Adipocyte (in vitro differentiated cells): ENCODE measurements around the gene COMMD1.
A peak's percentile ranks its signal among the peaks of the same experiment; 100 is the strongest.

Experiments used
- DNase-seq: peaks from one replicate; pipeline ENCODE4 v3.0.0-alpha.2; 2015; ENCODE audit warnings: low read depth
- H3K27me3 ChIP-seq: replicated peaks from 2 replicates; pipeline ENCODE4 v1.7.0; 2013; ENCODE audit warnings: mild to moderate bottlenecking, low read length, moderate library complexity; ENCODE audit not compliant: control insufficient read depth, insufficient read depth
- H3K36me3 ChIP-seq: 2 replicates; pipeline ENCODE4 v1.7.0; 2013; ENCODE audit warnings: low read length, mild to moderate bottlenecking, moderate library complexity; ENCODE audit not compliant: control insufficient read depth, insufficient read depth, severe bottlenecking
- H3K4me1 ChIP-seq: 2 replicates; pipeline ENCODE4 v1.7.0; 2013; ENCODE audit warnings: mild to moderate bottlenecking, low read length, moderate library complexity; ENCODE audit not compliant: control insufficient read depth, insufficient read depth
- H3K4me3 ChIP-seq: 2 replicates; pipeline ENCODE4 v1.7.0; 2013; ENCODE audit warnings: mild to moderate bottlenecking, low read length, moderate library complexity
- H3K9ac ChIP-seq: 2 replicates; pipeline ENCODE4 v1.7.0; 2013; ENCODE audit warnings: mild to moderate bottlenecking, low read length, moderate library complexity
- H3K9me3 ChIP-seq: 2 replicates; pipeline ENCODE4 v1.7.0; 2013; ENCODE audit warnings: mild to moderate bottlenecking, low read length, moderate library complexity; ENCODE audit not compliant: control insufficient read depth

The COMMD1 gene

DNA sequence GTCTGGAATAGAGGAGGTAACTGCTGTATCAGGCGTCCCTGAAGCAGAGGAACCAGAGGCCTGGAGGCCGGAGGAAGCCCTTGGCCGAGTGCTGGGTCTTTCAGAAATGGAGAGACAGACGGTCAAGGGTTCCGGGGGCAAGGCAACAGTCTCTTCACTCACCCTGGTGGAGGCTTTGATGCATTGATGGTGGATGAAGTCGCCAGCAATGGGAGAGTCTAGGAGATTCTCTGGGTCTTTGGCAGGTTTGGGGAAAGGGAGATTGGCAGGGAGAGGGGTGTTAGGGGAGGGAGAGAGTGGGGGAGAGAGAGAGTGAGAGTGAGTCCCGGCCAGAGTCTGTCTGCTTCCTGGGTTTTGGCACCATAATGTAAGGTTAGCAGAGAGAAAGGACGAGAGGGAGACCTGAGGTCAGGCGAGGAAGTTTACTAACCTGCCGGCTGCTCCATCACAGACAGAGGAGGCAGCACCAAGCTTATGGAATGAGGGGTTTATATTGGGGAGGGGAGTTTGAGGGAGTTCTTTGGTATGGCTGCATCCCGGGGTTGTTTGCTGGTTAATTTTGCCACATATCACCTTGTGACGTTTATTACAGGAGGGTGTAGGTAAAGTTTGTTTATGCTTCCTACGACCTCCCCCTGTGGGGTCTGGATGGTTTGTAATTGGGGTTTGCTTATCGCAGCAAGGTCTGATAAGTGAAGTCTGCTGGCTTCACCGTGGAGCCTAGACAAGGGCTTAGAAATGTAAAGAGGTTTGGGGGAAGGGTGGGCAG is 19.6 kb downstream of the COMMD1 start:
- DNase-seq = no peak
- Histone ChIP-seq H3K36me3 (no peaks in the 10 kb centered on the region), H3K9me3 (no peaks in the 10 kb centered on the region), H3K4me3 (no peak overlapping the region), H3K9ac (no peak overlapping the region), H3K4me1 (peaks cover 3% of the 10 kb centered on the region), H3K27me3 (no peaks in the 10 kb centered on the region)

DNA sequence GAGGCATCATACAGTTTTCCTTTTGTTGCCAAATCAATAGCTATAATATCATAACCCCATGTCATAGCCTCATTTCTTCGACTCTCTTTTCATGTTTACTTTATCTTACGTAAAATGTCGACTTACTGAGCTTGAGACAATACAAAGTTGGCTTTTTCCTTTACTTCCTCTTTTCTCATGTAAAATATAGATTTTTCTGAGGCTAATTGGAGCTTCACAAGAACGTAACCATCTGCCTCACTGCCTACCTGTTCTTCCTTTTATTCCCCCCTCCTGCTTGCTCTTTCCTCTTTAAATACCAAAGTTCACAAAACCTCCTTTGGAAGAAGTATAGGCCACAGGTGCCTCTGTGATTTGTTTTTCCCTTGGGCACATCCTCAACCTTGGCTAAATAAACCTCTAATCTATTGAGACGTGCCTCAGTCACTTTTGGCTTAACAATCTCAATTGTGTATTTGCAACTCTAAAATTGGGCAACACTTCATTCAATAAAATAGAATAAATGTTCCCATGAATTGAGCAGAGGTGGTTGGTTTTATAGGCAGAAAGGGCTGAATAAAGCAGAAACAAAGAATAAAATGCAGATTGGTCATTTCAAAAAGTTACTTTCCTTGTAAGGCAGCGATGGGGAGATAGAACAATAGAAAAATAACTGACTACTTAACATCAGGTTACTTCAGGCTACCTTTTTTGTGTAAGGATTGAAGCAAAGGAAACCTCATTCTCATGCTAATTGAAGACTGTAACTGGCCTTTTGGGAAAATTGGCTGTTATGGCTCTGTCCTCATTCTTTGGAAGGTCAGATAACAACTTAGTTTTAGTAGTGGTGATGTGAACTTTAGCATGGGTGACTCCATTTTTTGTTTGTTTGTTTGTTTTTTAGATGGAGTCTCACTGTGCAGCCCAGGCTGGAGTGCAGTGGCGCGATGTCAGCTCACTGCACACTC is 21.3 kb downstream of the COMMD1 start:
- no peaks in the 10 kb centered on the region for H3K9me3 ChIP-seq
- no peak overlapping the region for H3K4me3 ChIP-seq
- peaks cover 3% of the 10 kb centered on the region for H3K4me1 ChIP-seq
- no peak for DNase-seq
- H3K36me3 ChIP-seq = no peaks in the 10 kb centered on the region
- H3K27me3 ChIP-seq = no peaks in the 10 kb centered on the region
- H3K9ac ChIP-seq = no peak overlapping the region

DNA sequence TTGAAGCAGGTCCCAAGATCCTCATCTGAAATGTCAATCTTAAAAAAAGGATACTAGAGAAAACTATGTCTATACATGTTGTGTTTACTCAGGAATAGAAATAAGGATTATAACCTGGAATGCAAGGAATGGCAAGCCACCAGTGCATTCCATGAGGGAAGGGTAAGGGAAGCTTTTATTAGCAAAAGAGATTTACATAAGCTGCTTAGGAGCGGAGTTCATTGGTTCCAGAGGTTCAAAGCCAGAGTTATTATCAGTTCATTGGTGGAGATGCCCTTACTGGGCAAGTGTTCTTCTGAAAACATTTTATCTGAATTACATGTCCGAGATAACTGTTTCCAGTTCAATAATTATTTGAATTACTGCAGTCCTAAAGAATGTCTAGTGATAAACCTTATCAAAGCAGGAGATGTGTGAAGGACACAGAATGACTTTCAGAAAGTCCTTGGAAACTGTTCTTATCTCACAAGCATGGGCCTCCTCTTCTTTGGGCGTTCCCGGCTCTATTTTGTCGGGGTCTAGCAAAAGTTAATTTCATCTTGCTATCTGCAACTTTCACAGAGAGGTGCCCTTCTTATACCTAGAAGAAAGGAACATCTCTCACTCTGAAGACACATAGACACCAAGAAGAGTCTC is 23.5 kb downstream of the COMMD1 start:
- peak; percentile 24 for DNase-seq
- Histone ChIP-seq H3K36me3 (no peaks in the 10 kb centered on the region), H3K4me1 (no peaks in the 10 kb centered on the region)

DNA sequence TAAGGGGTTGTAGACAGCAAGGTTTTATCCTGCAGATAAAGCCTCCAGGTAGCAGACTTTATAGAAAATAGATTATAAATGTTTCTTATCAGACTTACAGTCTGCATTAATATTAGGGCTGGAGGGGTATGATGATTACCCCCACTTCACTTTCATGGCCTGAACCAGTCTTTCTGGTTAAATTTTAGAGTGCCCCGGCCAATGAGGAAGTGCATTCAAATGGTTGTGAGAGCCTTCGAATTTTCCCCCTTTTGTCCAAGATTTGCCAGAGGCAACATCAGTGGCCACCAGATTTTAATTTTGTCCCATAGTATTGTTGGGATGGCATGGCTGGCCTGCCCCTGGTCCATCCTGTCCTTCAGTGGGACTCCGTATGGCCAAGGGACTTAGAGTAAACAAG is 31.6 kb downstream of the COMMD1 start:
- DNase-seq = no peak
- Histone ChIP-seq H3K27me3 (no peaks in the 10 kb centered on the region), H3K4me3 (no peak overlapping the region), H3K9ac (no peak overlapping the region), H3K9me3 (no peaks in the 10 kb centered on the region), H3K4me1 (no peaks in the 10 kb centered on the region), H3K36me3 (no peaks in the 10 kb centered on the region)

More for the DNA sequence above, 23.5 kb downstream of the COMMD1 start:
- Histone ChIP-seq H3K9ac (no peak overlapping the region), H3K9me3 (no peaks in the 10 kb centered on the region), H3K27me3 (no peaks in the 10 kb centered on the region), H3K4me3 (no peak overlapping the region)

- DNase-seq = no peak
- H3K27me3 ChIP-seq = no peaks in the 10 kb centered on the region
- no peaks in the 10 kb centered on the region for H3K9me3 ChIP-seq
- no peak overlapping the region for H3K9ac ChIP-seq
- H3K4me3 ChIP-seq = no peak overlapping the region
- peaks cover 1% of the 10 kb centered on the region for H3K4me1 ChIP-seq
- no peaks in the 10 kb centered on the region for H3K36me3 ChIP-seq
Observed at GRCh38 chr2:61937886-61938285, 32.4 kb downstream of the COMMD1 start.

DNA sequence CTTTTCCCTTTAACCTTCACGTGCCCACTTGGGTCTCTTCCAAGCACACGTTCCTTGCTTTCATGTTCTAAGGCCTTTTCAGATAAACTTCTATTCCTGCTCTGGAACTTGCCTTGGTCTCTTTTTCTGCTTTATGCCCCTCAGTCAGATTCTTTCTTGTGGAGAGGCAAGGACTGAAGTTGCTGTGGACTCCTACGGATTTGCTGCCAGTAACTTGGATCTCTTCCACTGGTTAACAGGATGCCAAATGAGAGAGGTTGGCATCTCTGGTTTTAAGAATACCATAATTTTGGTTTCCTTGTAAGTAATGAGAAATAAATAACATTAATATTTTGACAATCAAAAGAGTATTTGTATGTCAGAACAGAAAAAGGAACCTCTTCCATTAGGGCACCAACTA is 33.0 kb downstream of the COMMD1 start:
- DNase-seq = no peak
- no peak overlapping the region for H3K4me3 ChIP-seq
- H3K4me1 ChIP-seq = peaks cover 5% of the 10 kb centered on the region
- no peaks in the 10 kb centered on the region for H3K9me3 ChIP-seq
- H3K36me3 ChIP-seq = no peaks in the 10 kb centered on the region
- H3K27me3 ChIP-seq = no peaks in the 10 kb centered on the region
- no peak overlapping the region for H3K9ac ChIP-seq

DNA sequence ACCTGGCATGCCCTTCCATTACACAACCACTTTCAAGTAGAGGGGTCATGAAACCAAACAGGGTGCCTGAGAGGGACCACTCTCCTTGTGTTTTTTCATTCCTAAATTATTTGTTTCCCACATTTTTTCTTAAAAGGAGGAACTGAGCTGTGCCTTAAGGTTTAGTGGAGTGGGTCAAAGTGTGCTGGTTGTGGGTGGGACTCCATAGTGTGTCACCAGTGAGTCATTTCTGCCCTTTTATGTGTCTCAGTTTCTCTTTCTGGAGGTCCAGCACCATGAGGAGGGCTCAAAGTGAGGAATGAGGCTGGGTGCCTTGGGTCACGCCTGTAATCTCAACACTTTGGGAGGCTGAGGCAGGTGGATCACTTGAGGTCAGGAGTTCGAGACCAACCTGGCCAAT is 37.8 kb downstream of the COMMD1 start:
- no peak for DNase-seq
- H3K36me3 ChIP-seq = no peaks in the 10 kb centered on the region
- H3K4me1 ChIP-seq = peaks cover 15% of the 10 kb centered on the region
- H3K9ac ChIP-seq = no peak overlapping the region
- H3K27me3 ChIP-seq = no peaks in the 10 kb centered on the region
- no peak overlapping the region for H3K4me3 ChIP-seq
- H3K9me3 ChIP-seq = no peaks in the 10 kb centered on the region

- Histone ChIP-seq H3K36me3 (no peaks in the 10 kb centered on the region), H3K4me3 (no peak overlapping the region), H3K9ac (no peak overlapping the region), H3K4me1 (peaks cover 16% of the 10 kb centered on the region), H3K27me3 (no peaks in the 10 kb centered on the region), H3K9me3 (no peaks in the 10 kb centered on the region)
- peak; percentile 28 for DNase-seq
Observed at GRCh38 chr2:61946666-61947065, 41.2 kb downstream of the COMMD1 start.

DNA sequence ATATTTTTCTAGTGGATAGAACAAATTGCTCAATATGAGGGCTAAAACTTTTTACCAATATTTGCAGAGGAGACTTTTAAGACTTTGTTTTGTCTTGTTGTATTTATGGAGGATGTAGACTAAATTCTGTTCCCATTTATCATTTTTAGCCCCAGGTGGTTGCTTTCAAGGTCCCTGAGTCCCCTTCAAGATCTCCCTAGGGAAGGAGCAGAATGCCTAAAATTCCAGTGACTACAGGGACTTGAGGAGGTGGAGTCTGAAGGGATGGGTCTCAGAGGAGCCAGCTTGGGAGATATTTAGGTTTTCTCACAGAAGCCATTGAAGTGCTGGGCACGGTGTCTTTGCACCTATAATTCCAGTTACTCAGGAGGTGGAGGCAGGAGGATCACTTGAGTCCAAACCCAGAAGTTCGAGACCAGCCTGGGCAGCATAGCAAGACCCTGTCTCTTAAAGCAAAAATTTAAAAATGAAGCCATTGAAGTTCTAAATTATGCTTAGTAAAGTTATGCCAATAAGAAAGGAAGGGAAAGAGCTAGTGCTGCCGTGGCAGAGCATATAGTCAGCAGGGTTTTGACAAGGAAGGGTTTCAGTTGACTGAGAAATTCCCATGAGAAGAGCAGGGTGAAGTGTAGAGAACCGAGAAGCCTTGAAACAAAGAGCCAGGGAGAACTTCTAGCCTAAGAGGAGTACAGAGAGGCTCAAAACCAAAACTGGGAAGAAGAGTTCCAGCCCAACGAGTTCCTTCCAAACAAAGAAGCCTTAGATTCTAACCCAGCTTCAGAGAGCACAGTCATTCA is 43.4 kb downstream of the COMMD1 start:
- no peak overlapping the region for H3K9ac ChIP-seq
- H3K9me3 ChIP-seq = peaks cover 10% of the 10 kb centered on the region
- H3K4me1 ChIP-seq = peaks cover 10% of the 10 kb centered on the region
- no peak overlapping the region for H3K4me3 ChIP-seq
- H3K36me3 ChIP-seq = no peaks in the 10 kb centered on the region
- H3K27me3 ChIP-seq = no peaks in the 10 kb centered on the region
- no peak for DNase-seq

- Histone ChIP-seq H3K27me3 (no peaks in the 10 kb centered on the region), H3K9ac (no peak overlapping the region), H3K4me1 (peaks cover 10% of the 10 kb centered on the region)
Observed at GRCh38 chr2:61949458-61949713, 43.9 kb downstream of the COMMD1 start.

More at GRCh38 chr2:61949458-61949713, 43.9 kb downstream of the COMMD1 start:
- peaks cover 10% of the 10 kb centered on the region for H3K9me3 ChIP-seq
- no peak for DNase-seq
- H3K36me3 ChIP-seq = no peaks in the 10 kb centered on the region
- H3K4me3 ChIP-seq = no peak overlapping the region
